22Rv1 (cell line): ENCODE data around the gene TSPAN16.

ENCODE experiments used
- H3K27ac ChIP-seq: fragments of 450-650 bp; 2 replicates; pipeline ENCODE4 v1.5.1; 2017
- ZFX ChIP-seq: fragments of 450-650 bp; IDR thresholded peaks from 2 replicates; pipeline ENCODE4 v1.6.1; 2017; ENCODE audit warnings: antibody characterized with exemption, borderline replicate concordance
- TF ChIP-seq, protein P1 (sequence below): fragments of 450-650 bp; IDR thresholded peaks from 2 replicates; pipeline ENCODE4 v1.5.1; 2017; ENCODE audit warnings: mild to moderate bottlenecking

Gene TSPAN16

DNA sequence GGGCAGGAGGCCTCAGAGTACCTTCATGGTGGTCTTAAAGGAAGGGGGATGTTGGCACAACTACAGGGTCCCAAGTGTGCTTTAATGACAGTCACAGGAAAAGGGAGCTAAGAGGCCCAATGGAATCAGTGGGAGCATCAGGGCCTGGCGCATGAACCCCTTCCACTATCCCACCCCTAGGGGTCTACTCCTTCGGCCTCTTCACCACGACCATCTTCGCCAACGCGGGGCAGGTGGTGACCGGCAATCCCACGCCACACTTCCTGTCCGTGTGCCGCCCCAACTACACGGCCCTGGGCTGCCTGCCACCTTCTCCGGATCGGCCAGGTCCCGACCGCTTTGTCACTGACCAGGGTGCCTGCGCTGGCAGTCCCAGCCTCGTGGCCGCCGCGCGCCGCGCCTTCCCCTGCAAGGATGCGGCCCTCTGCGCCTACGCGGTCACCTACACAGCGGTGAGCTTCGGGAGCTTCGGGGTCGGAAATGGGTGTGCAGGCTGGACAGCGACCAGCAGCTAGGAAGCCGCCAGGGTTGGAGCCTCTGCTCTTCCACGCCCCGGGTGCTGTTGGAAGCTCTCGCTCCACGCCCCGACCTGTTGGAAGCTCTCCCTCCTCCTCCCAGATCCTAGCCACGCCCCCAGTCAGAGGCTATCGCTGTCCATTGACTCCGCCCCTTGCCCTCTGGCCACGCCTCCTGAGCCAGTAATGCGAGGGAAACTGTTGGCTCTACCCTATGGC, 65.2 kb downstream of the TSPAN16 start:
- TF ChIP-seq, protein P1, sequence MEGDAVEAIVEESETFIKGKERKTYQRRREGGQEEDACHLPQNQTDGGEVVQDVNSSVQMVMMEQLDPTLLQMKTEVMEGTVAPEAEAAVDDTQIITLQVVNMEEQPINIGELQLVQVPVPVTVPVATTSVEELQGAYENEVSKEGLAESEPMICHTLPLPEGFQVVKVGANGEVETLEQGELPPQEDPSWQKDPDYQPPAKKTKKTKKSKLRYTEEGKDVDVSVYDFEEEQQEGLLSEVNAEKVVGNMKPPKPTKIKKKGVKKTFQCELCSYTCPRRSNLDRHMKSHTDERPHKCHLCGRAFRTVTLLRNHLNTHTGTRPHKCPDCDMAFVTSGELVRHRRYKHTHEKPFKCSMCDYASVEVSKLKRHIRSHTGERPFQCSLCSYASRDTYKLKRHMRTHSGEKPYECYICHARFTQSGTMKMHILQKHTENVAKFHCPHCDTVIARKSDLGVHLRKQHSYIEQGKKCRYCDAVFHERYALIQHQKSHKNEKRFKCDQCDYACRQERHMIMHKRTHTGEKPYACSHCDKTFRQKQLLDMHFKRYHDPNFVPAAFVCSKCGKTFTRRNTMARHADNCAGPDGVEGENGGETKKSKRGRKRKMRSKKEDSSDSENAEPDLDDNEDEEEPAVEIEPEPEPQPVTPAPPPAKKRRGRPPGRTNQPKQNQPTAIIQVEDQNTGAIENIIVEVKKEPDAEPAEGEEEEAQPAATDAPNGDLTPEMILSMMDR = no peak
- no peak for TF ChIP-seq ZFX
- peak overlapping the region; percentile 48 for H3K27ac ChIP-seq

DNA sequence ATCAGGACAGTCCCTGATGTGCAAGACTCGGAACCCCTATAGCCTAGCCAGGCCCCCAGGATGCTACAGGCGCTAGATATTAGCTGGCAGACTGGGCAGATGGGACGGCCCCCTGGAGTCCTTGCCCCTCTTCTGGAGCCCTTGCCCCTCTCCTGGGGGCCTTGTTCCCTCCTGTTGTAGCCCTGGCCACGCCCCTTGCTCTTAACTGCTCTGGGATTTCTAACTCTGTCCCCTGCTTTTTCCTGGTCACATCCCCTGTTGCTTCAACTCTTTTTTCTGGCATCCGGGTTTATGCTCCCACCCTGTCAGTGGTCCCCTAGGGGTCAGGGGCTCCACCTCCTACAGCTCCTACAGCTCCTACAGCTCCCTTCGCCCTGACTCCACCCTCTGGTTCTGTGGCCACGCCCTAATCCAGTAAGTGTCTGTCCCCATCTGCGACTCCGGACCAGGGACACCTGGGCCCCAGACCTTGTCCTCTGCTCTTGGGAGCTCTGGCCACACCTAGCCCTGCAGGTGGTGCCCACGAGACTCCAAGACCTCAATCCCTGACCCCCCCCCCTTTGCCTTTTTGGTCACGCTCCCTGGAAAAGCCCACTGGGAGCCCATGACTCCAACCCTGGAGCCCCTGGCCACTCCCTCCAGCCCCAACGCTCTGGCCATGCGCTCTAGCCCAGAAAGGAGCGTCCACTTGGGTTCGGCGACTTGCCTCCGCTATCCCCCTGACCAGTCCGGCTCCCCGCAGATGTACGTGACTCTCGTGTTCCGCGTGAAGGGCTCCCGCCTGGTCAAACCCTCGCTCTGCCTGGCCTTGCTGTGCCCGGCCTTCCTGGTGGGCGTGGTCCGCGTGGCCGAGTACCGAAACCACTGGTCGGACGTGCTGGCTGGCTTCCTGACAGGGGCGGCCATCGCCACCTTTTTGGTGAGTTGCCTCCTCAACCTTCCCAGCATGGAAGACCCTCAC, 66.1 kb downstream of the TSPAN16 start:
- H3K27ac ChIP-seq = peak overlapping the region; percentile 48
- no peak for TF ChIP-seq ZFX
- TF ChIP-seq, protein P1 = no peak

DNA sequence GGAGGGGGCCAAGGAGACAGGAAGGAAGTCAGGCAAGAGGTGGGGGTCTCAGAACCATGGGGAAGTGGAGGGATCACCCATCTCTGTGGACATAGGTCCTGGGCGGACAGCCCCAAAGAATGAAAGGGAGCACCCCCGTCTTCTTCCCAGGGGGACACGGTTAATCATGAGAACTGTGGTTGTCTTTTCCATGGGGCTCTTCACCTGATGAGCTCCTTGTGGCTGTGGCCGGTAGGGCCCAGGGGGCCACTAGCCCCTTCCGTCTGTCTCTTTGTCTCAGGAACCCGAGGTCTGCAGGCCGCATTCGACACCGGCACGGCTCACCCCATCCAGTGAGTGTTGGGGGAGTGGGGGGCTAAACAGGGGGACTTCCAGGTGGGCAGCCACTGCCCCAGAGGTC, 67.9 kb downstream of the TSPAN16 start:
- TF ChIP-seq, protein P1 = no peak
- no peak for TF ChIP-seq ZFX
- H3K27ac ChIP-seq = no peak overlapping the region

DNA sequence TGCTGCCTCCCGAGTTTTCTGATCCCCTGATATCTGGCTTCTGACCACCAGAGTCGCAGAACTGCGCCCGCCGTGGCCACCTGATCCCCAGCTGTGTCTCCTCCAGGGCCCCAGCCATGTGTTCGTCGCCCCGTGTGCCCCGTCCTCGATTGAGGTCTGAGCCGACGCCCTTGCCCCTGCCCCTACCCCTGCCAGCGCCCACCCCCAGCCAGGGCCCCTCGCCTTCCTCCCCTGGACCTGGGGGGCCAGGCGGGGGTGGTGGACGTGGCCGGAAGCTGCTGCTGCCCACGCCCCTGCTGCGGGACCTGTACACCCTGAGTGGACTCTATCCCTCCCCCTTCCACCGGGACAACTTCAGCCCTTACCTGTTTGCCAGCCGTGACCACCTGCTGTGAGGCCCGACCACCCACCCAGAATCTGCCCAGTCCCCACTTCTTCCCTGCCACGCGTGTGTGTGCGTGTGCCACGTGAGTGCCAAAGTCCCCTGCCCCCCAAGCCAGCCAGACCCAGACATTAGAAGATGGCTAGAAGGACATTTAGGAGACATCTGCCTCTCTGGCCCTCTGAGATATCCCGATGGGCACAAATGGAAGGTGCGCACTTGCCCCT, 68.4 kb downstream of the TSPAN16 start:
- H3K27ac ChIP-seq = no peak overlapping the region
- TF ChIP-seq, protein P1 = no peak

DNA sequence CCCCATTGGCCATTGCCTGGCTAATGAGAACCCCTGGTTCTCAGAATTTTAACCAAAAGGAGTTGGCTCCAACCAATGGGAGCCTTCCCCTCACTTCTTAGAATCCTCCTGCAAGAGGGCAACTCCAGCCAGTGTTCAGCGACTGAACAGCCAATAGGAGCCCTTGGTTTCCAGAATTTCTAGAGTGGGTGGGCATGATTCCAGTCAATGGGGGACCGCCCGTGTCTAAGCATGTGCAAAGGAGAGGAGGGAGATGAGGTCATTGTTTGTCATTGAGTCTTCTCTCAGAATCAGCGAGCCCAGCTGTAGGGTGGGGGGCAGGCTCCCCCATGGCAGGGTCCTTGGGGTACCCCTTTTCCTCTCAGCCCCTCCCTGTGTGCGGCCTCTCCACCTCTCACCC, 69.0 kb downstream of the TSPAN16 start:
- TF ChIP-seq ZFX = no peak
- TF ChIP-seq, protein P1 = no peak
- no peak overlapping the region for H3K27ac ChIP-seq
